Fibroblast of skin of left biceps (primary cell): Measurements from ENCODE around the gene PTPRD.
"Not testable (repeated sequence)": the region's sequence is repeated elsewhere in the genome, so short reads cannot be mapped to it uniquely, and the experiment has no call there.

Experiments
- DNase-seq, 2 experiments: peaks; one replicate each; pipeline ENCODE4 v3.0.0-alpha.2; 2013; ENCODE audit warnings: low read depth in 2 of 2

Gene PTPRD

DNA sequence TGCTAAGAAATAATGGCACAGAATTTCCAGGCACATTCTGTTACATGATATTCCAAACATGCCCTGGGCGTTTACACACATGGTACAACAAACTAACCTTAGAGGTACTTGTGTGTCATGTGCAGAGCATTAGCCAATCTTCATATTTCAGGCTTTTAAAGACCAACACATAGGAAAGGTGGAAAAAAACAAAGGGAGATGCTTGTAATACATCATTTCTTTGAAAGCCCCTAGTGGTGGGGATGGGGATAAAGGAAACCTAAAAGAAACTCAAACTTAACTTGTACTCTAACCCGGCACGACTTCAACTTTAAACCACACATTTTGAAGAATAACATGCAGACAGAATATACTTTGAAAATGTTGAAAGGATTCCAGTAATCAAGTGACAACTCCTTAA, 133.6 kb downstream of the PTPRD start:
- DNase-seq, result no peak

DNA sequence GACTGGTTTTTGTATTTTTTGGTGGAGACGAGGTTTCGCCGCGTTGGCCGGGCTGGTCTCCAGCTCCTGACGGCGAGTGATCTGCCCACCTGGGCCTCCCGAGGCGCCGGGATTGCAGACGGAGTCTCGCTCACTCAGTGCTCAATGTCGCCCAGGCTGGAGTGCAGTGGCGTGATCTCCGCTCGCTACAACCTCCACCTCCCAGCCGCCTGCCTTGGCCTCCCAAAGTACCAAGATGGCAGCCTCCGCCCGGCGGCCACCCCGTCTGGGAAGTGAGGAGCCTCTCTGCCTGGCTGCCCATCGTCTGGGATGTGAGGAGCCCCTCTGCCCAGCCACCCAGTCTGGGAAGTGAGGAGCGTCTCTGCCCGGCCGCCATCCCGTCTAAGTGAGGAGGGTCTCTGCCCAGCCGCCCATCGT, 163.6 kb downstream of the PTPRD start:
- DNase-seq, result not testable (repeated sequence)

GRCh38 chr9:10447036-10447435, 165.8 kb downstream of the PTPRD start:
- no peak for DNase-seq

DNA sequence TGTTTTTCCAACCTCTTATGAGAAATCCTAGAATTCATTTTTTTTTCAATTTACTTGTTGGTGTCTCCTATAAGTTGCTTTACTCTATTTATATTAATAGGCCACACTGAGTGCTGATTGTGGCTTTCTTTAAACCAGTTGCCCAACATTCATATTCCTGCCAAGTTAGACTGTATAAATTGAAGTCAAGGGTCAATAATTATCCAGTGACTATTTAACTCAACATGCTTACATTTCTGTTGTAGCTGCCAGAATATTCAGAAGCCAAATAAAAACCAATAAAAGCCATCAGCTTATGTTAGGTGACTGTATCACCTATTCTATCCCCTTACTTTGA, 169.0 kb downstream of the PTPRD start:
- DNase-seq, result no peak

GRCh38 chr9:10443181-10443867, 169.5 kb downstream of the PTPRD start:
- DNase-seq, result no peak

GRCh38 chr9:10438955-10439354, 173.8 kb downstream of the PTPRD start:
- DNase-seq, result no peak

DNA sequence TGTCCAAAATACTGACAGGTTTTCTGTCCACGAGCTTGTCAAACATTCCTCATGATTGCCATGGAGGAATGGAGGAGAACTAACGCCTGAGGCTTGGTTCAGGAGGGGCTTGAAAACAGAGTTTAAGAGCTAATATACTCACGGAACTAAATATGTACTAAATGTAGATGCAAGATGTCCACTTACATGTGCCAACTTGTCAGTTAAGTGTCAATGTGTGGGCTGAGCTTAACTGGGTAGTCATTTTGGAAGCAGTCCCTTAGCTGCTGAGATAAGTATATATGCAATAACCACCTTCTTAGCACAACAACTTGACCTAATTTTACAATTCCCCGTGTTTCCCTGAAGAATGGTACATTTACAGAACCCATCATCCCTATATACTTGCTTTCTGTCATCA, 176.0 kb downstream of the PTPRD start:
- DNase-seq, result no peak

DNA sequence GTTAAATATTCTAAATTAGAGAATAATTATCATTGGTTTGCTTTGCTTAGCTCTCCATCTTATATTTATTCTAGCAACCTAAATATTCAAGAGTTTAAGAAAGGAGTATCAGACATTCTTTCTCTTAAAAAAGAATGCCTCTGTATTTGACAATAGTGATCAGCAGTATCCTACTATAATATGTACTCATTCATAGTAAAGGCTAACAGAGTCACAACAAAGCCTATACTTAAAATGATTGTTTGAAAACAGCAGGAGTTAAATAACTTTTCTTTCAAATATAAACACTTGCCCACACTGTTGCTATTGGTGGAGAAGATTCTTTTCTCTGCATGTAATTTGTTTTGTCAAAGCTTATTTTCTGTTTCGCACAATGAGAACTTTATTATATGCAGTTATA, 178.4 kb downstream of the PTPRD start:
- DNase-seq, result no peak

GRCh38 chr9:10411272-10411671, 201.5 kb downstream of the PTPRD start:
- DNase-seq, result no peak

DNA sequence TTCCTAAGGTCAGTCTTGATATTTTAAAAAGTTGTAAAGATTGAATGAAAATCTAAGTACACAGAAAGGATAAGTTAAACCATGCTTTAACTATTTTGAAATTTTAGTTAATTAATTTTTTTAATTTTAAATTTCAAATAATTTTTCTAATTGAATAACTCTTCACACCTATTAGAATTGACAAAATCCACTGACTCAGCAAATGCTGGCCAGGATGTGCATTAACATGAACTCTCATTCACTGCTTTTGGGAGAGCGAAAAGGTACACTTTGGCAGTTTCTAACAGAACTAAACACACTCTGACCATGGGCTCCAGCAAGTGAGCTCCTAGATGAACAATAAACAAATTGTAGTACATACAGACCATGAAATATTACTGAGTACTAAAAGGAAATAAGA, 209.5 kb downstream of the PTPRD start:
- DNase-seq, result no peak

GRCh38 chr9:10396615-10397014, 216.2 kb downstream of the PTPRD start:
- DNase-seq, result no peak

DNA sequence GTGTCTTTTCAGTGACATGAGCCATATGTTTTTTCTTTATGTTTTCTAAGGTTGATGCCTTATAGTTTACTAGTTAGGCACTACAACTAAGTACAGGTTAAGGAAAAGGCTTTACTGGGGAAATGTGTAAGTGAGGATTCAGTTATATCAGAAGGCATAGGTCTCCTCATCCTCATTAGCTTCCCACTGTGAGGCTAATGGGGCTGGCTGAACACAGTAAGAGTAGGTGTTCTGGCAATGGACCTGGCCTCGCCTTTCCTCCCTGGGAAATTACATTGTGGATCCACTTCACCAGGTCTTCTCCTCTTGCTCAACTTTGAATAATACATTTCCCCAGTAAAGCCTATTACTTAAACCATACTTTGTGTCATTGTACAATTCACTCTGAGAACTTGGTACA, 225.5 kb downstream of the PTPRD start:
- DNase-seq, result no peak

GRCh38 chr9:10371824-10372223, 241.0 kb downstream of the PTPRD start:
- DNase-seq, result no peak

DNA sequence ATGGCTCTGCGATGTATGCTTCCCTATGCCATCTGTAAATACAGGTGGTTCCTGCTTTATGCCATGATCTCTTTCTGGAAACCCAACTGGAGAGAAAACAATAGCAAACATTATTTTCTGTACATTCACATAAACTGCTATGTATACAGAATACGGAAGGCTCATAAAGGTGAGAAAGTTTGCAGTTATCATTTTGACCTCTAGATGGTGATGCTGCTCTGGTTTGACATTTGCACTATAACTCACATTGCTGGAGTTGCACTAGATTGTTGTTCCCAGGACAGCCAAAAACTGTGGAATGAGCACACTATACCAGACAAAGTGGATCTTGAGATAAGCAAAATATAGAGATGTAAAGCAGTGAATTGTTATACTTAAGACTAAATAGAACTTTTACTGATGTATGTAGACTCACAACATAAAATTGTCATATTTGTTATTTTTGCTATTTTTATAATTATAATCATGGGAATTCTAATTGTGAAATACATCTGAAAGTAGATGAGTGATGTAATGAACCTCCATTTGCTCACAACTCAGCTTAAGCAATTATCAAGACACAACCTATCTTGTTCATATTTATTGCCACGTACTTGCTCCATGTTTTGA, 246.5 kb downstream of the PTPRD start:
- DNase-seq, result peak in 1 of 2 experiments; percentile 9

DNA sequence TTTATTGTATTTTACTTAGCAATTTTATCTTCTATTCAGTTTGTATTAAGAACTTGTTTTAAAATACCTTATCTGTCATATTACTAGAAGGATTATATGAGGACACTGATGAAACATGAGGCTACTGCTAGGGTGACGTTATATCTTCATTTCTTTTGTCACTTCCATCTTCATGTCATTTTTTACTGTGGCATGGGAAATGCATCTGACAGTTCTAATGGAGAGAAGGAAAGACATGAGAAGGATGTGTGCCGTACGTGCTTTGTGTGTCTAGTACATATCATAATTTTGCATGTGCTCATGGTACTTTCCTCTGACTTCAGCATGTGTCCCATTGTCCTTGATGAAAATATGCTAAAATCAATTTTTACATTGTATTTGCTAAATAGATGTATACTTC, 258.2 kb downstream of the PTPRD start:
- DNase-seq, result no peak

- peak; percentile 31 to 35 for DNase-seq
Measured at GRCh38 chr9:10345621-10346020, 267.2 kb downstream of the PTPRD start.

DNA sequence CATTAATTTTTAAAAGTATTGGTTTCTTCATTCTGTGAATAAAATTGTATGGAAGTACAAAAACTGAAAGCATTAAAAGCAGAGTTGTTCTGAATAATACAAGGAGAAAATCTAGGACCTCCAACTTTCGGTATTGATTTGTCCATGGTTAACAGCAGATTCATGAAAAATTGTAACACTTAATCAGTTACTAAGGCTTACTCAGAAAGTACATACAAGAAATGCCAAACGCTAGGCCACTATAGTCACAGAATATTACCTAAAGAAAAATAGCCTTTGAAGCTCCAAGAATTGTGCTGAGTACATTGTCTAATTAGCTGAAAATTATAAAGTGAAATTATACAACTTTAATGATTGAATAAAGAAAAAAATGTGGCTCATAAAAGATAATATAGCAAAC, 271.7 kb downstream of the PTPRD start:
- no peak for DNase-seq

DNA sequence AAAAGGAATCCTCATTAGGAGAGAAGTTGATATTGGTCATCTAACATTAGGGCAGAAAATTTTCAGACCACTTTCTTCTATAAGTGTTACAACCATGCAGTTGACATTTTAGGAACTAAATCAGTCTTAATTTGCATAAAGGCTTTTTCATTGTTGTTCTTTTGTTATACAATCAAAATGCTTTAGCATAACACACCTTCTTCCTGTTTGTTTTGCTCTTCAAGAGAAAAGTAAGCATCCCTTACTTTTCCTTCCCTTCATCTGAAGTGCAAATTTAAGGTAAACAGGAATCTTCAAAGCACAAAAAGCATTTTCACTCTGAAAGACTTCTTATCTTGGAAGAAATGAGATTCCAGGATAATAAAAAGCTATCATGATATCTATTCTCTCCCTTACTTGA, 273.6 kb downstream of the PTPRD start:
- no peak for DNase-seq

DNA sequence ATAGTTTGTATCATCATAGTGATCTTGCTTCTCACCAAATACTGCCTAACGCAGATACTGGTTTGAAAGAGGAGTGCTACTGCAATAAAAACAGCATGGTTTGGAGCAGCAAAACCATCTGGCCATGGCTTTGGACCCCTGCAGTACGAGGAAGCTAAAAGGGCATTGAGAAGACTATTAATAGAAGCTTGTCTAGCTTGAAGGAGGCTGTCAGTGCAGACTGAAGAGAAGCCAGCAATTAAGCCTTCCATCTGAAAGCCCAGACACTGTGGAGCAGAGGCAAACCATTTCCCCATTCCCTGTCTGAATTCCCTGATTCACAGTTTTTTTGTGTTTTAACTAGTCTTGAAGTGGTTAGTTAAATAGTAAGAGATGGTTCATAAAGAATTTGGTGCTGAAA, 281.6 kb downstream of the PTPRD start:
- DNase-seq, result no peak

- no peak for DNase-seq
Measured at GRCh38 chr9:10282084-10282483, 330.7 kb downstream of the PTPRD start.

GRCh38 chr9:10274988-10275387, 337.8 kb downstream of the PTPRD start:
- no peak for DNase-seq

GRCh38 chr9:10274175-10274574, 338.6 kb downstream of the PTPRD start:
- DNase-seq, result no peak

GRCh38 chr9:10272830-10273229, 340.0 kb downstream of the PTPRD start:
- DNase-seq, result no peak
